ENCODE results near the gene DACH1.

GRCh38 chr13:71681901-71682613, 184.9 kb downstream of the DACH1 start:
- TF ChIP-seq CTCF (IDR thresholded peaks at IDR 0.05): no peak
- TF ChIP-seq POLR2A (IDR thresholded peaks at IDR 0.05): no peak

Data from uterus (tissue), 2 donors.